GM18870 (cell line): ENCODE measurements around the gene AGBL4.
"Not testable (repeated sequence)": the region's sequence is repeated elsewhere in the genome, so short reads cannot be mapped to it uniquely, and the experiment has no call there.

Experiments used
- ATAC-seq: cut with Tn5 transposase; IDR thresholded peaks from one replicate; pipeline ENCODE4 v1.9.1; 2021; ENCODE audit warnings: moderate library complexity; ENCODE audit not compliant: unreplicated experiment

The AGBL4 gene

GRCh38 chr1:49051647-49052046 is 972.1 kb downstream of the AGBL4 start:
- ATAC-seq = no peak

- no peak for ATAC-seq
Measured at GRCh38 chr1:49050041-49050440, 973.7 kb downstream of the AGBL4 start.

- ATAC-seq = no peak
Measured at GRCh38 chr1:49048188-49048587, 975.6 kb downstream of the AGBL4 start.

- no peak for ATAC-seq
Measured at GRCh38 chr1:49046305-49046704, 977.4 kb downstream of the AGBL4 start.

GRCh38 chr1:49045371-49045770 is 978.4 kb downstream of the AGBL4 start:
- ATAC-seq = no peak

- no peak for ATAC-seq
Measured at GRCh38 chr1:49036700-49037099, 987.1 kb downstream of the AGBL4 start.

- ATAC-seq = no peak
Measured at GRCh38 chr1:49028396-49028795, 995.4 kb downstream of the AGBL4 start.

- ATAC-seq = no peak
Measured at GRCh38 chr1:49026230-49026811, 997.4 kb downstream of the AGBL4 start.

- no peak for ATAC-seq
Measured at GRCh38 chr1:49016030-49016977, 1007.5 kb downstream of the AGBL4 start.

- no peak for ATAC-seq
Measured at GRCh38 chr1:49013079-49013478, 1010.7 kb downstream of the AGBL4 start.

GRCh38 chr1:49002981-49003380 is 1020.8 kb downstream of the AGBL4 start:
- not testable (repeated sequence) for ATAC-seq

- no peak for ATAC-seq
Measured at GRCh38 chr1:48999321-48999720, 1024.4 kb downstream of the AGBL4 start.

- no peak for ATAC-seq
Measured at GRCh38 chr1:48996311-48996710, 1027.4 kb downstream of the AGBL4 start.

GRCh38 chr1:48988633-48989197 is 1035.0 kb downstream of the AGBL4 start:
- ATAC-seq = no peak

- no peak for ATAC-seq
Measured at GRCh38 chr1:48979940-48980339, 1043.8 kb downstream of the AGBL4 start.

- ATAC-seq = no peak
Measured at GRCh38 chr1:48978413-48978812, 1045.3 kb downstream of the AGBL4 start.

GRCh38 chr1:48977273-48977672 is 1046.5 kb downstream of the AGBL4 start:
- ATAC-seq = no peak

- ATAC-seq = no peak
Measured at GRCh38 chr1:48969971-48970370, 1053.8 kb downstream of the AGBL4 start.

GRCh38 chr1:48967318-48967717 is 1056.4 kb downstream of the AGBL4 start:
- ATAC-seq = no peak

- ATAC-seq = no peak
Measured at GRCh38 chr1:48966583-48966982, 1057.2 kb downstream of the AGBL4 start.

GRCh38 chr1:48960320-48960719 is 1063.4 kb downstream of the AGBL4 start:
- ATAC-seq = no peak

- ATAC-seq = no peak
Measured at GRCh38 chr1:48955774-48956173, 1068.0 kb downstream of the AGBL4 start.
